Inferior parietal cortex (tissue), 1 donor: Measurements from ENCODE around the gene GPR158.

Experiments used
- DNase-seq: peaks from one replicate; pipeline ENCODE4 v3.0.0-alpha.2; 2016; ENCODE audit errors: extremely low spot score

GPR158 gene

GRCh38 chr10:25206693-25207414 is 32.1 kb downstream of the GPR158 start:
- DNase-seq: no peak

GRCh38 chr10:25209618-25210017 is 34.8 kb downstream of the GPR158 start:
- DNase-seq: no peak

- DNase-seq: no peak
Measured at GRCh38 chr10:25210265-25210664, 35.5 kb downstream of the GPR158 start.

- no peak for DNase-seq
Measured at GRCh38 chr10:25220156-25220555, 45.4 kb downstream of the GPR158 start.

- no peak for DNase-seq
Measured at GRCh38 chr10:25222085-25222660, 47.4 kb downstream of the GPR158 start.

DNA sequence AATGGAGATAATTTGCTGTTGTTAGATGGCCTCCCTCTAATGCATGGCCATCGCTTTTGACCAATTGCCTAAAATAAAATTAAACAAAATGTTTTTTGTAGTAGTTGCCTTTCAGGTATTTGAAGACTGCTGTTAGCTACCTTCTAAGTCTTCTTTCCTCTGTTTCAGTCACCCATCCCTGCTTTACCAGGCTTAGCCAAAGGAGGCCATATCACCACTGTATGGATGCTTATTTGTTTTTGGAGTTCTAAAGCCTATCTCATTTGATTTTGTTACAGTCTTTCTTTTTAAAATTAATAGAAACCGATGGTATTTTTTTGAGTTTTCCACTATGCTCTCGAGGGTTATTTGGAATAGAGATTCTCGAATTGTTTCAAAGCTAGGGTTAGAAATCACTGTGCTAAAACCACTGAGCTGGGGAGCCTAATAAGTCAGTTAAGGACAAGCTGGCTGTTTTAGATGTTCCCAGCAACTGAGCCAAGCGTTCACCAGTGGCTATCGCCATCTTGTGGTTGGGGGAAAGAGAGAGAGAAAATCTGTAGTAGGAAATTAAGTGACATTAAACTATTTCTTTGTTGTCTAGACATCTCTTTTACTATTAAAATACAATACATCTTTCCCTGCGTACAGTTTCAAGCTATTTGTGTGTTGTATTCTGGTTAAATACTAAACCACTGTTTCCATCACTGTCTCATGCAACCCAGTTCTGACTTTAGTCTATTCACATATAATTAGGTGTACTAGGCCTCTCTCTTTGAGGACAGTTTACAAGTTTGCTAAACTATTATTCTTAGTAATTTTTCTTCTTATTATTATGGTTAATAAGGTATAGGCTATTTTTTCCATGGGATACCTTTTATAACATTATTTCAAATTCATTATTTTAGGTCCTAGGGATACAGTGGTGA is 52.2 kb downstream of the GPR158 start:
- DNase-seq: peak; percentile 74

DNA sequence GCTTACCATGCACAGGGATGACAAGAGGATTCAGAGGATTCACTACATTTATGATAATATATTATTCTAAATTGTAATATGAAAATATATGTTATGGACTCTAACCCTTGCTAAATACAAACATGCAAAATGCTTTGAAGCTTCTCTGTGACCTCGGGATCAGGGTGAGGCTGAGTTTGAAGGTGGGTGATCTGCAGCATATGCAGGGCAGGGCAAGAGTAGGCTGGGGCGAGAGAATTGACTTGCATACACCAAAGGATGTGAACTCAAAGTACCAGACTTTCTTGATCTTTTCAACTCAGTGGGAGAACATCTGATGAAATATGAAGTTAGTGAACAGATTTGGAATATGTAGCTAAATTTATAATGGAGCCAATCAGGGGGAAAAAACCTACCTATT is 57.0 kb downstream of the GPR158 start:
- no peak for DNase-seq

GRCh38 chr10:25232204-25232603 is 57.4 kb downstream of the GPR158 start:
- DNase-seq: peak; percentile 36

DNA sequence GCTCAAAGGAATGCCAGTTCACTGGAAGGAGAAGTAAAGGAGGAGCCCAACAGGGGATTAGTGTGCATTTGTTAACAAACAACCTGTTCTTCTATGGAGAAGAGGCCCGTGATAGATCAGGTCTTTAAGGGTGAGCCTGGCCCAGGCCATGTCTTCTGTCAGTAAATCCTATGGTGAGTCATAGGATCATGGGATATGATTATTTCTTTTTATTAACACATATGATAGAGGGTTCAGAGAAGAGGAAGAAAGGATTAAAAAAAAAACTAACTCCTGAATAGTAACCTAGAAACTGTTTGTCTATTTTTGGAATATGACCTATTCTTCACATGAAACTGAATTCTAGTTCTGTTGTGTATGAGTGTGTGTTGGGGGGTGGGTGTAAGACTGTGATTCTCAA is 70.4 kb downstream of the GPR158 start:
- no peak for DNase-seq

DNA sequence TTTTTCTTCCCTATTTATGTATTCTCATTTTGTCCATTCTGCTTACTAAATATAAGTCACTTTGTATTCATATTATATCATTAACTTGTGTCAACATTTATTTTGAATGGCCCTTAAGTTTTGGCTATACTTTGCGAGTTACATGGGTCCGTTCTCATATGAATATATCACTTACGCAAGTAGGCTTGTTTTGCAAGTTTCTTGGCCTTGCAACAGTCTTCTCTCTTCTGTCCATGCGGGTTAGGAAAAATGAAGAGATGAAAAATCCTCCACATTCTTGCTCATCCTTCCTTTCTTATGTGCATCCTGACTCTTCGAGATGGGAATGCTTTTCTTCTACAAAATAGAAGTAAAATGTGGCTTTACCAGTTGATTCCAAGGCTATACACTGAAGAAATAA is 82.8 kb downstream of the GPR158 start:
- DNase-seq: no peak

- no peak for DNase-seq
Measured at GRCh38 chr10:25261110-25261509, 86.3 kb downstream of the GPR158 start.

- no peak for DNase-seq
Measured at GRCh38 chr10:25261558-25261957, 86.8 kb downstream of the GPR158 start.

DNA sequence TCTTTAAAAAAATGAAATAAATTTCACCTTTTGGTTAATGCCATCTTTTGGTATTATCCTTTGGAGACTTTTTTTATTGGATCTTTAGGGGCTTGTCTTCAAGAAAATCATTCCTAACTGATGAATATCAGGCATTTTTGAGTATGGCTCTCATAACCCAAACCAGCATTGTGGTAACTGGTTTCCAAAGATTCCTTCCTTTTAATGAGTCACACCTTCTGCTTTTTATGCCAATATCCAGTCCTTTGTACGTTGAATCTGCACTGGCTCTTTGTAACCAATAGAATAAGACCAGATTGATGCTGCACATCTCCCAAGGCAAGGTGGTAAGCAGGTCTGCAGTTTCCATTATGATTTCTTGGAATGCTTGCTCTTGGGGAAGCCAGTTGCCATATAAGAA is 89.1 kb downstream of the GPR158 start:
- no peak for DNase-seq

- no peak for DNase-seq
Measured at GRCh38 chr10:25278180-25278579, 103.4 kb downstream of the GPR158 start.

DNA sequence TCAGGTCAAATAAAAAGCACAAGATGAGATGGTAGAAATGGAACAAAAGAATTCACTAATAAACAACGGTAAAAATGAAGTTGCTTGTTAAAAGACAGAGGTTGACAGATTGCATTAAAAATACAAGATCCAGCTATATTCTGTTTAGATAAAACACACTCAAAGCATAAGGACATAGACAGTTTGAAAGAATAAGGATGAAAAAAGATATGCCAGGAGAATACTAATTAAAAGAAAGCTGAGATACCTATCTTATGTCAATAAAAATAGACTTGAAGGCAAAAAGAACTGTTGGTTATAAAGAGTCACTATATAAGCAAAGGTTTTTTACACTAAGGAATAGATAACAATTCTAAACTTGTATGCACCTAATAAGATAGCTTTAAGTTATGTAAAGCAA is 105.3 kb downstream of the GPR158 start:
- DNase-seq: no peak

DNA sequence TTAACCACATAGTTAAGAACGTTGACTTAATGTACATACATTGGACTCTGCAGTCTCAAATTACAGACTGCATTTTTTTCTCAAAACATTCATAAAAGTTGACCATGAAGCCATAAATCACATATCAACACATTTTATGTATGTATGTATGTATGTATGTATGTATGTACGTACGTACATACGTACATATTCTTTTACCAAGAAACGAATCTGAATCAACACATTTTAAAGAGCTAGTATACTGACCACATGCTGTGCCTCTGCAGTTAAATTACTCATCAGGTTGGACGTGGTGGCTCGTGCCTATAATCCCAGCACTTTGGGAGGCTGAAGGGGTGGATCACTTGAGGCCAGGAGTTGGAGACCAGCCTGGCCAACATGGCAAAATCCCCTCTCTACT is 105.8 kb downstream of the GPR158 start:
- no peak for DNase-seq

DNA sequence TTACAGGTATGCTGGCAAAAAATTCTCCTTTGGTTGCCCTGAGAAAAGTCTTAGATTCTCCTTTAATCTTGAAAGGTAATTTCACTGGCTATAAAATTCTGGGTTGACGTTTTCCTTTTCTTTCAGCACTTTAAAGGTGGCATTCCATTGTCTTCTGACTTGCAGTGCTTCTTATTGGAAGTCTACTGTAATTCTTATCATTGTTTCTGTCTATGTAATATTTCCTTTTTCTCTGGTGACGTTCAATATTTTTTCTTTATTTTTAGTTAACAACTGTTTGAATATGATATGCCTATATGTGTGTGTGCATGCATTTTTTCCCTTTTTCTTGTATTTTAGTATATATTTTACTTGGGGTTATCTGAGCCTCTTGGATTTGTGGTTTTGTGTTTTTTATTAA is 111.0 kb downstream of the GPR158 start:
- no peak for DNase-seq

DNA sequence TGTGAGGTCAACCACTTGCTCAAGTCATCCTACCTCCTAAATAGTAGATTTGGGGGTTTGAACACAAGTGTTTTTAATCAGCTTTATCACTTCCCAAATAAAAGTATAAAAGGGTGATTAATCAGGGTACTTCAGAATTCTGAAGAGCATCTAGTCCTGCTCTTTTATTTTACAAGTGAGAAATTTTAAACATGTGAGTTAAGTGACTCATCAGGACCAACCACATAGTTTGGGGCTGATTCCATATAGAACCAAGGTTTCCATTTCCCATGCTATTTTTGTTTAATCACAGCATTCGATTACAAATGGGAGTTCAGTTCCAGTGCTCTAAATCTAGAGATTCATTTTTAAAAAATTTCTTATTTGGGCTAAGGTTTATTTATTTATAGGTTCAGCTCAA is 113.4 kb downstream of the GPR158 start:
- DNase-seq: no peak

- DNase-seq: peak; percentile 39
Measured at GRCh38 chr10:25294032-25294926, 119.5 kb downstream of the GPR158 start.

- no peak for DNase-seq
Measured at GRCh38 chr10:25296324-25296723, 121.5 kb downstream of the GPR158 start.

GRCh38 chr10:25297466-25297865 is 122.7 kb downstream of the GPR158 start:
- no peak for DNase-seq

DNA sequence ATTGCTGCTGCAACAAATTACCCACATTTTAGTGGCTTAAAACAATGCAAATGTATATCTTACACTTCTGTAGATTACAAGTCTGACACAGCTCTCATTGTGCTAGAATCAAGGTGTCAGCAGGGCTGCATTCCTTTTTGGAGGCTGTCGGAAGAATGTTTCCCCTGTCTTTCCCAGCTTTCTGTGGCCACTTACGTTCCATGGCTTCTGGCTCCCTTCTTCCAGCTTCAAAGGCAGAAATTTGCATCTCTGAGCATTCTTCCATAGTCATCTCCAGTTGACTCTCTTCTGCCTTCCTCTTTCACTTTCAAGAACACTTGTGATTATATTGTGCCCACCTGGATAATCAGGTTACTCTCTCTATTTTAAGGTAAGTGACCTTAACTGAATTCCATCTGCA is 125.3 kb downstream of the GPR158 start:
- DNase-seq: no peak
